Nephron progenitor cell (in vitro differentiated cells): ENCODE measurements around the gene LIN37.
A peak's percentile ranks its signal among the peaks of the same experiment; 100 is the strongest.

Experiments
- DNase-seq: peaks from one replicate; pipeline ENCODE4 v3.0.0; 2021
- H3K27ac Mint-ChIP-seq: 2 replicates; pipeline ENCODE4 v1.8.0; 2021; ENCODE audit warnings: mild to moderate bottlenecking, moderate library complexity, mixed read lengths
- H3K27me3 Mint-ChIP-seq: 2 replicates; pipeline ENCODE4 v1.8.0; 2021; ENCODE audit warnings: mild to moderate bottlenecking, low read depth, mixed read lengths; ENCODE audit not compliant: poor library complexity
- H3K36me3 Mint-ChIP-seq: 2 replicates; pipeline ENCODE4 v1.8.0; 2021; ENCODE audit warnings: low read depth, mixed read lengths
- H3K4me1 Mint-ChIP-seq: 2 replicates; pipeline ENCODE4 v1.8.0; 2021; ENCODE audit warnings: mixed read lengths
- H3K4me3 Mint-ChIP-seq: 2 replicates; pipeline ENCODE4 v1.8.0; 2021; ENCODE audit warnings: mild to moderate bottlenecking, moderate library complexity, mixed read lengths
- H3K9me3 Mint-ChIP-seq: 2 replicates; pipeline ENCODE4 v1.8.0; 2021; ENCODE audit warnings: mild to moderate bottlenecking, moderate library complexity, mixed read lengths
- TF ChIP-seq, protein P1 (sequence below): fragments of 200-600 bp; sonication (generic); IDR thresholded peaks from 2 replicates; pipeline ENCODE4 v1.5.0; 2021; ENCODE audit warnings: antibody characterized with exemption

LIN37 gene

DNA sequence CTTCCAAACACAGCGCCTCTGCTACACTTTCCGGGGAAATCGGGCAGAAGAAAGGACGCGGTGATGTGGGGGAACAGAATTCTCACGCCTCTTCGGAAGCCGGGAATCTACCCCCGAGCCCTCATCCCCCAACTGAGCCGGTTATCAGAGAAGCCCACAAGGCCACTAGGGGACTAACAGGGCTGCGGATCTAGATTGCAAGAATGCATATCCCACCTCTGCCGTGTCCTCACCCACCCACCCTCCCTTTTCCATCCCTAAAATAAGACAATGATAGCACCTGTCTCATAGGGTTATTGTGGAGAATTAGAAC, 7.2 kb upstream of the LIN37 start:
- H3K36me3 Mint-ChIP-seq: peaks cover 20% of the 10 kb centered on the region
- TF ChIP-seq, protein P1, sequence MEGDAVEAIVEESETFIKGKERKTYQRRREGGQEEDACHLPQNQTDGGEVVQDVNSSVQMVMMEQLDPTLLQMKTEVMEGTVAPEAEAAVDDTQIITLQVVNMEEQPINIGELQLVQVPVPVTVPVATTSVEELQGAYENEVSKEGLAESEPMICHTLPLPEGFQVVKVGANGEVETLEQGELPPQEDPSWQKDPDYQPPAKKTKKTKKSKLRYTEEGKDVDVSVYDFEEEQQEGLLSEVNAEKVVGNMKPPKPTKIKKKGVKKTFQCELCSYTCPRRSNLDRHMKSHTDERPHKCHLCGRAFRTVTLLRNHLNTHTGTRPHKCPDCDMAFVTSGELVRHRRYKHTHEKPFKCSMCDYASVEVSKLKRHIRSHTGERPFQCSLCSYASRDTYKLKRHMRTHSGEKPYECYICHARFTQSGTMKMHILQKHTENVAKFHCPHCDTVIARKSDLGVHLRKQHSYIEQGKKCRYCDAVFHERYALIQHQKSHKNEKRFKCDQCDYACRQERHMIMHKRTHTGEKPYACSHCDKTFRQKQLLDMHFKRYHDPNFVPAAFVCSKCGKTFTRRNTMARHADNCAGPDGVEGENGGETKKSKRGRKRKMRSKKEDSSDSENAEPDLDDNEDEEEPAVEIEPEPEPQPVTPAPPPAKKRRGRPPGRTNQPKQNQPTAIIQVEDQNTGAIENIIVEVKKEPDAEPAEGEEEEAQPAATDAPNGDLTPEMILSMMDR: peak; percentile 11
- no peaks in the 10 kb centered on the region for H3K9me3 Mint-ChIP-seq
- peak overlapping the region; percentile 98 for H3K27ac Mint-ChIP-seq
- DNase-seq: no peak
- peak overlapping the region; percentile 85 for H3K4me3 Mint-ChIP-seq
- peaks cover 2% of the 10 kb centered on the region for H3K27me3 Mint-ChIP-seq
- H3K4me1 Mint-ChIP-seq: peaks cover 36% of the 10 kb centered on the region

GRCh38 chr19:35742121-35742724, 6.2 kb upstream of the LIN37 start, which contains the start of gene IGFLR1:
Gene IGFLR1 (minus strand): TSS chr19:35742452. CDS start chr19:35741180, 1,272 bp downstream.
- TF ChIP-seq, protein P1: no peak
- Mint-ChIP-seq H3K4me1 (peaks cover 46% of the 10 kb centered on the region), H3K4me3 (peak within 1 kb of the TSS; percentile 74), H3K27ac (no peak within 1 kb of the TSS), H3K27me3 (peaks cover 2% of the 10 kb centered on the region), H3K36me3 (peaks cover 14% of the 10 kb centered on the region), H3K9me3 (no peaks in the 10 kb centered on the region)
- no peak for DNase-seq

DNA sequence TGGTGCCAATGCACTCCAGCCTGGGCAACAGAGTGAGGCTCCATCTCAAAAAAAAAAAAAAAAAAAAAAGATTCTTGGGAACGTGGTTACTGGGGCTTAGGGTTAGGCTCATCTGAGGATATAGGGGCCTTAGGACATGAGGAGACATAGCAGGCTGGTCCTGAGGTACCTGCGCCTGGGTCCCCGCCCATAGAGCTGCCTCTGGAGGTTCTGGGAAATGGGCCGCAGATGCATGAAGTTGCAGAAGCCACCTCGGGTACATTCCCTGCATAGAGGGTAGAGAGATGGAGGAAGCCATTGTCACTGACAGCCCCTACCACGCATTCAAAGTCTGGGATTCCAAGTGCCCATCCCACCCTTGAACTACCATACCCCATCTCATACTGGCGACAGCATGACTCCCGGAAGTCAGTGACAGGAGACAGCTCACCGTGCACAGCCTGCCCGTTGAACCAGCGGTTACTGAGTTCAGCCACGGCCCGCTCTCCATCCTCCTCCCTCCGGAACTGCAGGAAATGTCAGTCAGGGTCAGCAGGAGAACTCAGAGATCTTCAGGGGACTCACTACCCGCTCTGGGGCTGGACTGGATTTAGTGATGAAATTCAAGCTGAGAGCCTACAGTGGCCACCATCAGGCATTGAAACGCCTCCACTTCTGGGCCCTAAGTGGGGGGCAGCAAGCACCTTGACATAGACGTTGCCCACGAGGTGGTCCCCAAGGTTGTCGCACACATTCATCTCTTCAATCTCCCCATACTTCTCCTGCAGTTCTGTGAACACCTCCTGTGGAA, 4.5 kb upstream of the LIN37 start:
- Mint-ChIP-seq H3K27me3 (peaks cover 2% of the 10 kb centered on the region), H3K9me3 (no peaks in the 10 kb centered on the region), H3K4me3 (peak overlapping the region; percentile 100), H3K4me1 (peaks cover 61% of the 10 kb centered on the region), H3K27ac (no peak overlapping the region), H3K36me3 (peaks cover 6% of the 10 kb centered on the region)
- DNase-seq: no peak
- TF ChIP-seq, protein P1: no peak

DNA sequence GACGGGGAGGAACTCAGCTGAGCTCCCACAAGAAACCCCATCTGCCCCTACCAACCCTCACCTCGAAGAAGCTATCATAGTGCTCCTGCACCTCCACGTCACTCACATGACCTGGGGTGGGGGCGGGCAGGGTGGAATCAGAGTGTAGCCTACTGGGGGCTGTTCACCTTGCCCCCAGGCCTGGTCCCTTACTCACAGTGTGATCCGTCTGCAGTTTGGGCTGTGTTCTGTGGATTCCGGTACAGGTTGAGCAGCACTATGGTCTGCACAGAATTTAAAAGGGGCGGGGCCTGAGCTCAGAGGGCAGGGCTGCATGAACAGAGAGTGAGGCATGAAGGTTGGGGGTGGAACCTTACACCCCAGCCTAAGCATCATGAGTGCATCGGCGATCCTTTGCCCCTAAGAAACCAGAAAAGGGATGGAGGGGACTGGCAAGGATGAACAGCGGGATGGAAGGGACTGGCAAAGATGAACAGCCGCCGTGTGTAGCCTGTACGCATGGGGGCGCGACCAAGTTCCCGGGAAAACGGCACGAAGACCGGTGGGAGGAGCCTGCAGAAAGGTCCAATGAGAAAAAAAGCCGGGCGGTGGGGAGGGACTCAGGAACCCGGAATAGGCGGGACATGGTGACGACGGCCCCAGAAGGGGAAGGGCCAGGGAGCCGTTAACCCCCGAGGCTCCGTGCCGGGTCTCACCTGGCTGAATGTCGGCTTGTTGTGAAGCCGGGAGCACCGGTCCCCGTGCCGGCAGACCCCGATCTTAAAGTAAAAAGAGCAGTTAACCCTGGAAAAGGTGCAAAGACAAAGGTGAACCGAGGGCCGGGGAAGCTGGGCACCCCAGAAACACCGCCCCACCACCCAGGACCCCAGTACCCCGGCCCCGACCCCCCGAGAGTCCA, 3.7 kb upstream of the LIN37 start:
- peak overlapping the region; percentile 100 for H3K27ac Mint-ChIP-seq
- peaks cover 2% of the 10 kb centered on the region for H3K27me3 Mint-ChIP-seq
- TF ChIP-seq, protein P1: no peak
- peaks cover 5% of the 10 kb centered on the region for H3K36me3 Mint-ChIP-seq
- H3K4me3 Mint-ChIP-seq: peak overlapping the region; percentile 100
- DNase-seq: peak; percentile 91
- H3K4me1 Mint-ChIP-seq: peaks cover 62% of the 10 kb centered on the region
- H3K9me3 Mint-ChIP-seq: no peaks in the 10 kb centered on the region

DNA sequence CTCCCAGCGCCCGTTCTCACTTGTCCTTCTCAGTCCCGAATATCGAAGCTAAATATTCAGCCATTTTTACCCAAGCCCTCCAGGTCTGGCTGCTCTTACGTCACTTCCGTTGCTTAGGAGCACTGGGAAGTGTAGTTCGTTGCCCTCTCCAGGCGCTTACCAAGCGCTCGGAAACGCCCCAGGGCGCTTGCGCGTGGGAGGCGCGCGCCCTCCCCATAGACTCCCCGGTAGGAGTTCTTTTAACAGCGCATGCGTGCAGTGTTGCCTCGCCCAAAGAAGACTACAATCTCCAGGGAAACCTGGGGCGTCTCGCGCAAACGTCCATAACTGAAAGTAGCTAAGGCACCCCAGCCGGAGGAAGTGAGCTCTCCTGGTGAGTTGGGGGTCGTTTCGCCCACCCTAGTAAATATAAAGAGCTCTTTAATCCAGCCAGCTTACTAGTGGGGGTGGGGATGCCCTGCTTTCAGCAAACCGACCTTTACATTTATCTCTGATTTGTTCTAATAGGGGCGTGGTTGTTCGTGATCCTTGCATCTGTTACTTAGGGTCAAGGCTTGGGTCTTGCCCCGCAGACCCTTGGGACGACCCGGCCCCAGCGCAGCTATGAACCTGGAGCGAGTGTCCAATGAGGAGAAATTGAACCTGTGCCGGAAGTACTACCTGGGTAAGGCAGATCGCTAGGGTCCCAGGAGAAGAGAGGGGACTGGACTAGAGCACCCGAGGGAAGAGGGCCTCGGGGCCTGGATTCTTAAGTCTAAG, 2.9 kb upstream of the LIN37 start, which contains the start of the genes PSENEN and U2AF1L4:
Gene PSENEN (plus strand): TSS at position 324 of the 759 bp plus-strand sequence. CDS start 280 bp downstream, at position 604.
Gene U2AF1L4 (minus strand): TSS at position 91 of the 759 bp plus-strand sequence. CDS start 27 bp downstream, at position 64.
- peaks cover 60% of the 10 kb centered on the region for H3K4me1 Mint-ChIP-seq
- peaks cover 2% of the 10 kb centered on the region for H3K27me3 Mint-ChIP-seq
- H3K36me3 Mint-ChIP-seq: peaks cover 5% of the 10 kb centered on the region
- peak; percentile 93 for DNase-seq
- peak within 1 kb of the TSS; percentile 100 for H3K27ac Mint-ChIP-seq
- peak within 1 kb of the TSS; percentile 100 for H3K4me3 Mint-ChIP-seq
- TF ChIP-seq, protein P1: no peak
- no peaks in the 10 kb centered on the region for H3K9me3 Mint-ChIP-seq
